NB4 (cell line): ENCODE results near the gene TMEM150A.

Experiments used
- DNase-seq: peaks from one replicate; pipeline ENCODE4 v3.0.0; 2010; ENCODE audit warnings: low read depth
- H3K4me3 ChIP-seq: one replicate; pipeline ENCODE4 v1.5.1; 2011; ENCODE audit warnings: mild to moderate bottlenecking, low read depth, low read length, moderate library complexity
- CTCF ChIP-seq: IDR thresholded peaks from one replicate; pipeline ENCODE4 v1.5.1; 2012; ENCODE audit warnings: low read depth, low read length
- MYC ChIP-seq: IDR thresholded peaks from 2 replicates; pipeline ENCODE4 v1.6.1; 2011; ENCODE audit warnings: low read depth, low read length
- POLR2A ChIP-seq: IDR thresholded peaks from 2 replicates; pipeline ENCODE4 v1.6.1; 2011; ENCODE audit warnings: mild to moderate bottlenecking; ENCODE audit not compliant: insufficient read length; ENCODE audit errors: extremely low read depth
- TF ChIP-seq, protein P1 (sequence below): IDR thresholded peaks from 2 replicates; pipeline ENCODE4 v1.6.1; 2011; ENCODE audit warnings: low read depth, low read length

Gene TMEM150A

DNA sequence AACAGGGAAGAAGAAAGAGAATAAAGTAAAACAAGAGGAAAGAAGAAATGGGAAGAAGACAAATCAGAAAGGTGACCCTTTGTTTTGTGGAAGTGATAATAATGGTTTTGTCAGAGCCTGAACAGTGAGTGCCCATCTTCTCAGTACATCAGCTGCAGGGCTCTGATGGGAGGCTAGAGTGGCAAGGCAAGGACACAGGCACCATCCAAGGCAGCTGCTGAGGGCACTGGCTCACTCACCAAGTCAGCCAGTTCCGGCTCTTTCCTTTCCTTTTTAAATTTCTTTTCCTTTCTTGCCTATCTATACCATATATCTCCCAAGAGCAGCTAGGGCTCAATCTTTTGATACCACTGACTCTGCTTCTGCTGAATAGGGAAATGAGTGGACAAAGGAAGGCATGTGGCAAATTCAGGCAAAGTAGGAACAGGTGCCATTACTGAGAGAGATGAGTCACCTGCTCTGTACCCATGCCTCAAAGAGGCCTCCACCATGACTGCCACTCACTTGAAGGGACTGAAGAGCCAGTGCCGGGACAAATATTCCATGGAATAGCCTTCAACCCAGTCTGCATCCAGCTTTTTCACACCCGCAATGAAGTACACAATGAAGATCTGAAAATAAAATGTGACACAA lies 47.4 kb downstream of the TMEM150A start:
- TF ChIP-seq POLR2A (no peak), MYC (no peak), CTCF (no peak)
- TF ChIP-seq, protein P1, sequence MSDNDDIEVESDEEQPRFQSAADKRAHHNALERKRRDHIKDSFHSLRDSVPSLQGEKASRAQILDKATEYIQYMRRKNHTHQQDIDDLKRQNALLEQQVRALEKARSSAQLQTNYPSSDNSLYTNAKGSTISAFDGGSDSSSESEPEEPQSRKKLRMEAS: no peak
- H3K4me3 ChIP-seq: no peak overlapping the region
- no peak for DNase-seq

GRCh38 chr2:85553184-85553583 lies 49.3 kb downstream of the TMEM150A start:
- TF ChIP-seq CTCF: no peak
- no peak for TF ChIP-seq MYC
- no peak for TF ChIP-seq POLR2A
- TF ChIP-seq, protein P1: no peak
- no peak for DNase-seq
- no peak overlapping the region for H3K4me3 ChIP-seq

GRCh38 chr2:85551698-85552678 lies 50.5 kb downstream of the TMEM150A start:
- no peak overlapping the region for H3K4me3 ChIP-seq
- peak; percentile 89 for DNase-seq
- peak; percentile 95 for TF ChIP-seq CTCF
- TF ChIP-seq, protein P1: no peak
- TF ChIP-seq MYC: no peak

DNA sequence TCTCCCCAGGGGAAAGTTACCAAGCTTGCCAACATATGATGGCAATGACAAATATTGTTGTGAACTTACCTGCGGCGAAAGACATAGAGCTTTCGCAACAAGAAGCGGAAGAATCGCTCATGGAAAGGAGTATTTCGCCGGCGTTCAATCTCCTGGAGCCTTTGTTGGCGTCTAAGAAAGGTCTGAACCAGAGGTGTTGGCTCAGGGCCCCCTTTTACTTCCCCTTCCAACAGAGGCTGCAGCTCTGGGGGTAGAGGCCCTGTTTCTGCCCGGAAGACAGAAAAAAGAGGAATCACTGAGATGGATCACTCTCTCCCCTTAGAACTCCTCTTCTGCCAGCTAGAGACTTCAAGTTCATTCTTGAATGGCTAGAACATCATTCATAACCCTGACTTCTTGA lies 52.0 kb downstream of the TMEM150A start:
- DNase-seq: no peak
- TF ChIP-seq, protein P1: no peak
- TF ChIP-seq CTCF: no peak
- TF ChIP-seq MYC: no peak
- no peak for TF ChIP-seq POLR2A
- no peak overlapping the region for H3K4me3 ChIP-seq

DNA sequence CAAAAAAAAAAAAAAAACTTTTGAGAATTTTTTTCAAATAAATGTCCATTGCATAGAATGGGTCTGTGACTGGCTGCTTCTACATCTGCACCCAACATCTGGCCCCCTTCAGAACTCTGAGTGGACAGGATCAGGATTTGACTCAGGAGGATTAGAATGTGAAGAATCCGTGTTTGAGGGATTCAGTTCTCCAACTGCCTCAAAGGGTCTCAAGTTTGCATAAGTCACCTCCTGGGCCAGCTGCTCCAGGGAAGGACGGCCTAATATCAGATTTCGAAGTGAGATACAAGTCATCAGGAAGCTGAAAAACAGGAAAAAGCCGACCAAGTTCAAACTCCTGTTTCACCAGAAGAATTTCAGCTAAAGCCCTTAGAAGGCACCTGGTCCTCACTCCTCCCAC lies 52.7 kb downstream of the TMEM150A start:
- no peak for TF ChIP-seq CTCF
- TF ChIP-seq, protein P1: no peak
- TF ChIP-seq POLR2A: no peak
- no peak for TF ChIP-seq MYC
- DNase-seq: no peak
- H3K4me3 ChIP-seq: no peak overlapping the region
